Amniotic stem cell (primary cell): ENCODE results near the gene TBXA2R.

ENCODE experiments used
- DNase-seq: peaks from one replicate; lab custom pipeline; 2025; lab: John Stamatoyannopoulos, UW

Gene TBXA2R

DNA sequence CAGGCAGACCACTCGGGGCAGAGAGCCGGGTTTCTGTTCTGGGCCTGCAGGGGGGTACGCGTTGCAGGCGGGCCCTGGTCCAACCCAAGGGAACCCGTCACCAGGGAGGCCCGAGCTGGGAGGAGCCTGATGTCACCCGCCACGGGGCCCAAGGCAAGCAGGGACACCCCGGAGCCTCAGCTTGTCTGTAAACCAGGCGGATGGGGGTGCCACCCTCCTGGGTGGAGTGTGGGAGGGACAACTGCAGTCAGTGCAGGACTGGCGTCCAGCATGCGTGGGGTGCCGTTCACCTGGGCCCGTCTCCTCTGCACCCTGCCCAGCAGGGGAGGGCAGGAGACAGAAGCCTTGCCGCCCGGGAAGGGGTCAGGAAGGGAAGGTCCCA is 12.9 kb upstream of the TBXA2R start:
- DNase-seq: no peak

DNA sequence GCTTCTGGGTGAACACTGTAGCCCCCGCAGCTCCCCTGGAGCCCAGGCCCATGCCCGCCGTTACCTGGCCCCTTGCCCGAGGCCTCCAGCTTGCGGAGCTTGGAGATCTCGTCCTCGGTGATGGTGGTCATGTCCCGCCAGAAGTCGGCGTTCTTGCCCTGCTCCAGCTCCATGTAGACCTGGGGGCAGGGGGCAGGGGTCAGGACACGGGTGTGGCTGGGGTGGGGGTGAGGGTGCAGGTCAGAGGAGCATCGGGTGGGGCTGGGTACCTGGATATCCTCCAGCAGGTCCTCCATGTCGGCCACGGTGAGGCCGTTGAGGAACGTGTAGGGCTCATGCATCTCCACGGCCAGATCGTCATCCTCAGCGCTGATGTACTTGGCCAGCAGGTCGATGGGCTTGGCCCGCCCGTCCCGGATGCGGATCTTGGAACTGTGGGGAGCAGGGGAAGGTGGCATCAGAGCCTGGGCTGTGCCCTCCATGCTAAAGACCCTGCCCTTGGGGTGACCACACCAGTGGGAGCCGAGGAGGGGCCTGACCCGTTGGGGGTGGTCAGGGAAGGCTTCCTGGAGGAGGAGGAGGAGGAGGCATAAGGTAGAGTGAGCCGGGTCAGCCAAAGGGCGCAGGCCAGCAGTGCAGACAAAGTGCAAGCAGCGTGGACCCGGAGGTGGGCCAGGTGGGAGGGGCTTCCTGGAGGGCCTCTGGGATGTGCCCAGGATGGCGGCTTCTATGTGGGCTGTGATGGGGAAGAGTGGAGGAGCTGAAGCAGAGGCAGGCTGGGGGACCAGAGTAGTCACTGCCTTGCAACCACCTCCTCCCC is 12.3 kb upstream of the TBXA2R start:
- DNase-seq: no peak

DNA sequence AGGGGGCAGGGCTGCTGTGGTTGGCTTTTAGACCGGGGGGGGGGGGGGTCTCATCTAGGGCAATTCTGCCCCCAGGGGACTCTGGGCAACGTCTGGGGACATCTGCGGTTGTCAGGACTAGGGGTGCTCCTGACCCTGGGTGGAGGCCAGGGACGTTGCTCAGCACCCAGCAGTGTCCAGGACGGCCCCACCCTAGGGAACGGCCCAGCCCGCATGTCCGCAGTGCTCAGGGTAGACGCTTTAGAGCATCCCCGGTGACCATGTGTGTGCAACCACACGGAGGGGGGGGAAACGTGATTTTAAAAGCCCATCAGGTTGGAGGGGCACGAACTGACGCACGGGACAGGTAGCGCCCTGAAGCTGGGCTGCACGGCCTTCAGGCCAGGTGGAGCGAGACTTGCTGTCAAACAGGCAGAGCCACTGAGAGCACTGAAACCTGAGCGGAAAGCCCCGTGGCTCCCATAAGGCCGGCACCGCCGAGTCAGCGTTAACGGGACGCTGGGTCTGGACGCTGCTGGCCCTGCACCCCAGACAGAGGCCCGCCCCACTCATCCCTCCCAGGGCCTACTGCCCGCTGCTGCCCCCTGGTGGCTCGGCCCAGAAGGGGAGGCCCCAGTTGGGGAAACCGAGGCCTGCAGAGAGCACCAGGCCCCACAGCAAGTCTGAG is 11.6 kb upstream of the TBXA2R start:
- DNase-seq: no peak

DNA sequence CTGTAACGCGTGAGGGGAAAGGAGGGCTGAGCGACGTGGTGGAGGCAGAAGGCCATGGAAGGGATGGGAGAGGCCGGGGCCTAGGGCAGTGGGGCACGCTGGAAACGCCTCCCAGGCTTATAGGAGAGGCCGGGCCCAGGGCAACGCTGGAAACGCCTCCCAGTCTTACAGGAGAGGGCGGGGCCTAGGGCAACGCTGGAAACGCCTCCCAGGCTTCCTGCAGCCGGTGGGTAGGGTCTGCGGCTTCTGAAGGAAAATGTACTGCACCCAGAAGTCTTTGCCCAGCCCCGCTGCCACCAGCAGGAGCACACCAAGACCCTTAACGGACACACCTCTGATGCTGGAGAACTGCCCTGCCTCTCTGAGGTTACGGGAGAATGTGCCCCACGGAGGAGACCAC is 10.8 kb upstream of the TBXA2R start:
- no peak for DNase-seq

DNA sequence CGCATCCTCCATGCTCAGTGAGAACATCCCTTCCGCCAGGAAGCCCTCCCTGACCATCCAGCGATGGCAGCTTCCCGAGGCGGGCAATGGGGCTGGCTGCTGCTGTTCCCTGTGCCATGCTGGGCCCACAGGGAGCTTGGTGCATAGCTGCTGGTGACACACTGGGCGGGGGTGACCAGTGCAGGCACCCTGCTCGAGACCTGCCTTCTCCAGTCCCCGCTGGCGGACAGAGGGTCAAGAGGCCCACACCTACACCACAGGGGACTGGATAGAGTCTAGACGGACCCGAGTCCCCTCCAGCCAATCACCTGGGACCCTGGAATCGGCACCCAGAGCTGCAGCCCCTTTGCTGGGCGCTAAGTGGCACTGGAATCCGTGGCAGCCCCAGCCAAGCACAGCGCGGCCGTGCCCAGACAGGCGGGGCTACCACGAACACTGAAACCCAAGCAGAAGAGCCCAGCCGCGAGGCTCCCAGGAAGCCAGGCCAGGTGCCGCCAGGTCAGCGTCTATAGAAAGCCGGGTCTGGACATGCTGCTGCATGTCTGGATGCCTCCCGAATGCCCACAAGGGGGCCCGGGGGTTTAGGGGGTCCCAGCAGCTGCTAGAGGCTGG is 9.0 kb upstream of the TBXA2R start:
- DNase-seq: no peak

DNA sequence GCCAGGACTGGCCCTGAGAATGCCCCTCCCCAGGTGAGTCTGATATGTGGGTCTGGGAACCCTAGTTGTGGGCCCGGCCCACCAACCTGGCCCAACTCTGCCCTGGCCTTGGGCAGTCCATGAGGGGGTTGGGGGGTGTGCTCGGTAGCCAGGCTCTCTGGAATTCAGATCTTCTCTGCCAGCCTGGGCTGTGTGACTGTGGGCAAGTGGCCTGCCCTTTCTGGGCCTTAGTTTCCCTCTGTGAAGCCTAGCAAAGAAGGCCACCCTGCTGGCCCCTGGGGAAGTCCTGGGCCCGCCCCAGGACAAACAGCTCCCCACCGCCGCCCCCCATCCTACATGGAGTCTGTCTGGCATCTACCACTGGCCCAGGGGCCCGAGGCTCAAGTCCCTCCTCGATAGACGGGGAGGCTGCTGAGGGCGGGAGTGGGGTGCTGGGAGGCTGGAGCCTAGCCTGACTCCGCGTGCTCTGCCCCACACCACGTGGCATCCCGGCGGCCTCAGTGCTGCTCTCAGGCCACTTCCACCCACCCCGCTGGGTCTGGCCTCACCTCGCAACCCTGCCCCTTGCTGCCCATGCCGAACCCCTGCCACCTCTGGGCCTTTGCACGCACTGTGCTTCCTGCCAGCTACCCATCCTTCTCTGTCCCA is 8.3 kb upstream of the TBXA2R start:
- DNase-seq: no peak

DNA sequence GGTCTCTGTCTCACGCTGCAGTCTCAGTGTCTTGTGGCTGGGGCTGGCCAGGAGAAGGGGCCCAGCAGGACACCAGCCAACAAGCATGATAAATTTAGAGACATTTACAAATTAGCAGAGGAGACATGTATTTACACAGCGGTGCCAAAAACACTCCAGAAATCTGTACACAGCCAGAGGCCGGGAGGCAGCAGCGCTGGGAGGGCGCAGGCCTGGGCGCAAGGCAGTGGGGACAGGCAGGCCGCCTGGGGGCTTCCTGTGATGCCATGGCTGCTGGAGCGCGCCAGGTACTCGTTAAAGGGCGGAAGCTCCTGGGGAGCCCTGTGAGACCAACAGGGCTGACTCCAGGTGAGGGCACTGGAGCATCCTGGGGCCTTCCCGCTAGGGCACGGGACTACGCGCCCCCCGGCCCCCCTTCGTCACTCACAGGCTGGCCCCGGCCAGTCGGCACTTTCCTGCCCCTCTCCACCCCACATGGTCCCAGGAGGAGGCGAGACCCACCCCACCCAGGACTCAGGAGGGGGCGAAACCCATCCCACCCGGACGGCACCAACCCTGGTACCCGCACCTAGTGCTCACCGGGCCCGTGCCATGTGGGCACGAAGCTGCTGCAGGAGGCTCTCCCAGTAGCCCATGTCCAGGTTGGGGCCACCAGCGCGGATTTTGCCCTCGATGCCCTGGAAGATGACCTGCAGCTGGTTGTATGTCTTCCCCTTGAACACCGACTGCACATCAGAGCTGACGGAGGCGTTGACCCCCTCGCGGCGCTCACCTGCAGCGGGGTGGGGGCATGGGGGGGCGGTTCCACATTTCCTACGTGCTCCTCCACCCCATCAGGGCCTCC is 7.4 kb upstream of the TBXA2R start:
- no peak for DNase-seq

DNA sequence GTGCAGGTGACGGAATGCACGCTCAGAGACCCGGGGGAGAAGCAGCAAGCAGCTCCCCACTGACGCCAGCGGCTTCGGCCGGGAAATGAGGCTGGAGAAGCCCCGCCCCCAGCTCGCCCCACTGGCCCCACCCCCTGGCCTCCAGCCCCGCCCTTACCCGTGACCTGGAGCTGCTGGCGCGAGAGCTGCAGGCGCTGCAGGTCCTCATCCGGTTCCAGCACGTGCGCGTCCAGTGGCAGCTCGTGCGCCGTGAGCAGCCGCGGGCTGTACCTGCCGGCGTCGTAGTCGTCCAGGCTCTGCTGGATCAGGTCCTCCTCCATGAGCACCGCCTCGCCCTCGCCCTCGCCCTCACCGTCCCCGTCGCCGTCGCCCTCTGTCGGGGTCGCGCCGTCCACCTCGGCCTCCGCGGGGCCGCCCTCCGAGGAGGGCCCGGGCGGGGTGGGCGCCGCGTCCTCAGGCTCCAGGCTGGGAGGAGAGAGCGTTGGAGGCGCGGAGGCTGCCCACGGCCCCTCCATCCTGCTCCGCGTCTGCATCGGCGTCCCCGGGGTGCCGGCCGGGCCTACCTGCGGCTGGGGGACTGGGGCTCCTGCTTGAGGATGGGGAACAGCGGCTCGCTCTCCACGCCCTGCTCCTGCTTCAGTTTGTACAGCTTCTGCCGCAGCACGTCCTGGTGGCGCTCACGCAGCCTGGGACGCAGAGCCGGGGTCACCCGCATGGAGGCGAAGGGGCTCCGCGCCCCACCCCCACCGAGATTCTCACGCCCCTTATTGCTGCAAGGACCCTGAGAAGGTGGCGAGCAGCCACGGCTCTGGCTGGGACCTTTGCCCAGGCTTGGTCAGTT is 6.4 kb upstream of the TBXA2R start:
- no peak for DNase-seq

DNA sequence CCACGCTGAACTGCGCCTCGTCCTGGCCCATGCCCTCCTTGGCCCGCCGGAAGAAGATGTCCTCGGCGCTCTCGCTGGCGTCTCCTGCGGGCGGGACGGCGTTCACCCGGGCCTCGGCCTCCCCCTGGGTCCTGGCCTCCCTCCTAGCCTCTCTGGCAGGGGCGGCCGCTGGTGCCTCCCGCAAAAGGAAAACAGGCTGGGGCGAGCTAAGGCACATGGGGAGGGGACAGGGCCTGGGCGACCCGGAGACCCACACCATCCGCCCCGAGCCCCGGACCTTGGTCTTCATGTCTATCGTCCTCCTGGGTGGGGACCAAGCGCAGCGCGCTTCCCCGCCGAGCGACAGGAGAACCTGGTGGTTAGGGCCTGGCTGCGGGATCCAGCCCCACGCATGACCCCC is 5.7 kb upstream of the TBXA2R start:
- DNase-seq: no peak

DNA sequence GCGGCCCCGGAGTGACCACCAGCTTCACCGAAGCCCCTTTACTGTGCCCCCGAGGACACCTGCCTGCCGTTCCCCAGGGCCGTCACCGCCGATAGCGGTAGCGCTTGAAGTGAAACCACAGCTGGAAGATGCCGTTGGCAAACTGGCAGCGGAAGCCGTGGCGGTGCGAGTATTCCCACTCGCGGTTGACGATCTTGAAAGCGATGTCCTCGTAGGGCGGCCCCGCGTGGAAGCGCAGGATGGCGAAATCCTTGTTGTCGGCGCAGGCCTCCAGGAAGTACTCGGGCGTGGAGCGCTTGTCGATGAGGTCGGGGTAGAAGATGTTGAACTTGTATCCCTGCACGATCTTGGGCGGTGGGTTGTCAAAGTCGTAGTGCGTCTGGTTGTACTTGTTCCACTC is 5.2 kb upstream of the TBXA2R start:
- no peak for DNase-seq

DNA sequence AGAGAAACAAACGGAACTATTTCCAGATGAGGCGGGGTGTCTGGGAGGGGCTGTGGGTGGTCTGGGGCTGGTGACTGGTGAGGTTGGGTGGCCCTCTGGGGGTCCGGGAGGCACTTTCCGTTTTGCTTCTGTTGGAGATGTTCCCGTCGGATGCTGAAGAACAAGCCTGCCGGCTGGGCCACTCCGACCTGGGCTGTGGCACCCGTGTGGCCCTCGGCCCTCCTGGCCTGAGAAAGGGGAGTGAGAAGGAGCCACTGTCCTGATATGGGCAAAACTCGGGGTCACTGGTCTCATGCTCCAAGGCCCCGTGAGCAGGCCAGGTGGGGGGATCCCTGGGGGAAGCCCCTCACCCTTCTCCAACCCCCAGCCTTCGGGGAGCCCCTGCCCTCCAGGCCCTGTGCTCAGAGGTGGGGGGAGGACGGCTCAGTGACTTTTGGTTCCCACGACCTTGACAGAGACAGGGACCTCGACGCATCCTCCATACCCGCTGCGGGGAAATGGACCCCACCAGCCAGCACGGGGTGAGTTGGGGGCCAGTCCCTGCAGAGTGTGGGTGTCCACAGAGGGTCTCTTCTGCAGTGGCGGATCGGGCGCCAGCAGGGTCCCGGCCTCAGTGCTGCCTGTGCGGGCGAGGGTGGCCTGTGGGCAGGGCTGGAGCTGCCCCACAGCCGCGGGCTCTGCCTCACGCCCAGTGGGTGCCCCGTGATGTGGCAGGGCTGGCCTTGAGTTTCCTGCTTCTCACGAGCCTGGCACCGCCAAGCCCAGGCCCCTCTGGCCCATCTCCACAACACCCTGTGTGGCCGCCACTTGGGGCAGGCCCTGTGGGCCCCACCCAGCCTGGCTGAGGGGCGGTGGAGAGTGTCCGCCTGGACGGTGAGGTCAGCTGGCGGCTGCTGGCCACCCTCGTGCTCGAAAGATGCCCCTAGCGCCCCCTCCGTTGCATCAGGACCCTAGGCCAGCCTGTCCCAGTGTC is 4.4 kb upstream of the TBXA2R start:
- no peak for DNase-seq

DNA sequence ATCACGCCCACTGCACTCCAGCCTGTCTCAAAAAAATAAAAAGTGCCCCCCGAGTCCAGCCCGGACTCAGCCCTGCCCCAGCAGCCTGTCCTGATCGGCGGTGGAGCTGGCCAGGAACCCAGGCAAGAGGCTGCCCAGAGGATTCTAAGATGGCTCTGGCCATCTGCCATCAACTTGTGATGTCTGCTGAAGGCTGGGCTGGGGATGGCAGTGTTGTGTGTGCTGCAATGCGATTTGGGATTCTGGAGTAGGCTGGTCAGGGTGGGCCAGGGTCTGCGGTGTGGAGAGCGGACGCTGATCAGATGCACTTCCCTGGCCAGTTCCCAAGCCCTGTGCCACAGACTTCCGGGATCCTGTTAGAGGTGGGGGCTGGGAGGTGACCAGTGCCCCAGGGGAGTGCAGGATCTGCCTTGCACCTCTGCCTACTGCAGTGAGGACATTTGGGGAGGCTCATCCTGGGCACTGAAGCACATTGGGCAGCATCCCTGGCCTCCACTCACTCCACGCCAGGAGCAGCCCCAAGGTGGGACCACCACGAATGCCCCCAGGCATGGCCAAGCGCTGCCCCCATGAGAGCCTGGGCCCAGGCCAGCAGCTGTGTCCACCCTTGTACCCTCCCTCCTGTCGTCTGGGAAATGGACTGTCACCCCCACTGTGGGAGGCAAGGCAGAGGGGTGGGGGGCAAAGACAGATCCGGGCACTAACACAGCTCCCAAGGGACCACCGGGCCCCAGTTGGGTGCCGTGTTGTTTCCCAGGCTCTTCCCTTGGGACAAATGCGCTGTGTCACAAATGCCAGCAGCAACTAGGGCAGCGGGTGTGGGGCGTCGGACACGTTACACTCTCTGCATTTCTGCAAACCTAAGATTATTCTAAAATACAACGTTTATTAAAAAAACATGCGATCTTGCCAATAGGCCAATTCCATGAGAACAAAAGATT is 3.4 kb upstream of the TBXA2R start:
- no peak for DNase-seq

DNA sequence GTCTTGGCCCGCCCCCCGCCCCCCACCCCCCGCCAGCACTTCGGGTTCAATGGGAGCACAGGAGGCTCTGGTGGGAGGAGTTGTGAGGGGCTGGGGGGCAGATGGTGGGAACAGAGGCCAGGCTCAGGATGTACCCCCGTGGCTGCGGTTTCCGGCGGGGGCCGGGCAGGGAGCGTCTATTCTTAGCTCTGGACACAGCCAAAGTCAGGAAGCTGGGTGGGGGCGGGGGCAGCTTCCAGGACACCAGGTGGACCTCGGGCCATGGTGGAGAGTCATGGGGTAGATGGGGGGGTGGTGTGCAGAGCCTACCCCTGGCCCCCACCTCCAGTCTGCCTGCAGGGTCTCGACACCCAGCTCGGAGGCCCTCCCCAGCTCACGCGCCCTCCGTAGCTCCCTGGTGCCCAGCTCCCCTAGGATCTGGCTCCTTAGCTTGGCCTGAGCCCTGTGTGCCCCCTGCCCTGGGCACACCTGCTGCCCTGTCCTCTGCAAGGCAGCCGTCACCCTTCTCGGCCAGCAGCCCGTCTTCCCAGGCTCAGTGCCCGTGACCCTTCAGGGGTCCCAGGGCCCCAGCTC is 2.2 kb upstream of the TBXA2R start:
- DNase-seq: no peak

DNA sequence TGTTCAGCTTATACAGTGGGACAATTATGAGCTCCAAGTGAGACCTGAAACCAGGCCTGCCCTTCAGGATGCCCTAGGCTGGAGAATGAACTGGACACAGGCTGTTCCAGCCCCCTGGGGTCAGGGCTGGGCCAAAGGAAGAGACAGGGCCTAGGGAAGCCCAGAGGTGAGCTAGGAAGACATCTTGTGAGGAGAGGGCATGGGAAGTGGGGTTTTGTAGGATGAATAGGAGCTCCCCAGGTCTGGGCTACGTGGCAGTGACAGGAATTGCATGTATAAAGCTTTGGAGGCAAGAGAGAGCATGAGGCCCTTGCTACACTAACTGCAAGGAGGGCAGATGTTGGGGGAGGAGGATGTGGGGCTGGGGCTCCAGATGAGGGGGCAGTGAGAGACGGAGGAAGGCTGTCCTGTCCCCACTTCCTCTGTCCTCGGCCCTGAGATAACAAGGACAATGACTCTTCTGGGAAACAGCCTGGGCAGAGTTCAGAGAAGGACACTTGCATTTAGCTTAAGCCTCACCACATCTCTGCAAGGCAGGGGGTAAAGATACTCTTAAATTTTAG is 1.5 kb upstream of the TBXA2R start:
- DNase-seq: no peak

DNA sequence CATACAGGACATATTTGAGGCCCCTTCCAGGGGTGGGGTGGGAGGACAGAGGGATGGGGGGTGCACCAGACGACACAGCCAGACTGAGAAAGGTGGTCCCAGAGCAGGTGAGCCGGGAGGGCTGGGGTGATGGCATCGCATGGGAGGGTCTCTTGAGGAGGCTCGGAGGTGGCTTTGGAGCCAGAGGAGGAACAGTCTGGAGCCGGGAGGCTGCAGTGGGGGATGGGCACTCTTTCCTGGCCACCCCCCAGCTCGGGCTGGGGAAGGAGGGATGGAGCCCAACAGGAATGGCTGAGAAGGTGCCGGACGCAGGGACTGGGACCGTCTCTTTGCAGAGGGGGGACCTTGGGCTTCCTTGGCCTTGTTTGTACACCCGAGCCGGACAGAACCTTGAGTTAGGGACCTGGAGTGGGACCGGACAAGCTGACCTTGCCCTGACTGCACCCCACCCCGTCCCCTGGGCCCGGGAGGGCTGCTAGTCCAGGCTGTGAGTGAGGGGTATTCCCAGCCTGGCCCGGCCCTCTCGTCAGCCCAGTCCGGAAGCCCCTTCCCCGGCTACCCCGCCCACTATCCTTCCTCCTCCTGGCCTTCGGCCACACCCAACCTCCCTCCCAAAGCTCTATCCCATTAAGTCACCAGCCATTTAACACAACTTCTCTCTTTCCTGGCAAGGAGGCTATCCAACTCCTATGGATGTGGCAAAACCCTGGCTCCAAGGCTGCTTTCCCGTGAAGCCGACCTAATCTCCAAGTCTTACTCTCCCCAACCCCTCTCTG is 816 bp upstream of the TBXA2R start:
- DNase-seq: no peak

DNA sequence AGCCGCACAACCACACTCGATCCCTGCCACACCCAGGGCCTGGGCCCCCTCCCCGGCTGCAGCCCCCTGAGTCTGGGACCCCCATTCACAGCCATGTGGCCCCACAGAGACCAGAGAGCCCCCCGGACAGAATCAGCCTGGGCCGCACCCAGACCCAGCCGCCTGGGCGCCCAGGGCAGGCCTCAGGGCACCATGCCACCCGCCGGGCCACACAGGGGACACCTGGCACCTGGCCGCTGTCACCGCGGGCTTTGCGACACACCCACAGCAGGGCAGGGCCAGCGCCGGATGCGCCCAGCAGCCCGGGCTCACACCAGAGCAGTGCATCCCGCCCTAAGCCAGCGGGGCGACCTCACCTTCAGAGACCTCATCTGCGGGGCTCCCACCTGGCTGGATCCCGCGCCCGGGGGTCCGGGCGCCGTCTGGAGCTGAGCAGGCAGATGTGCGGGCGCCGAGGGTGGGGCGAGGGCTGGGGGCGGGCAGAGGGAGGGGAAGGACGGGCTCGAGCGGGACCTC is 443 bp downstream of the TBXA2R start:
- DNase-seq: no peak

DNA sequence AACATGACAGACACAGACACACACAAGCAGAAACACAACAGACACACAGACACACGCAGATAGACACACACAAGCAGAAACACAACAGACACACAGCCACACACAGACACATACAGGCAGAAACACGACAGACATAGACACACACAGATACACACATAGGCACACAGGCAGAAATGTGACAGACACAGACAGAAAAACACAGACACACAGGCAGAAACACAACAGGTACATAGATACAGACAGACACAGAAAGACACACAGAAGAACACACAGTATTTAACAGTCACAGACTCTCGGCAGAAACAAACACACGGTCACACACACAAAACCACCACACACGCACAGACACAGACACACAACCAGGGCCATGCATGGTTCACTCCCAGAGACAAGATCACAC is 905 bp downstream of the TBXA2R start:
- DNase-seq: no peak
